ENCODE data around the gene H1-8. TPM values are rescaled to one million over a fixed set of nuclear protein-coding genes. Genes with fewer than 3 reads are reported as not detected.

Gene H1-8
- total RNA-seq (2021): not detected in 2 replicates
- long read RNA-seq: 0 reads

DNA sequence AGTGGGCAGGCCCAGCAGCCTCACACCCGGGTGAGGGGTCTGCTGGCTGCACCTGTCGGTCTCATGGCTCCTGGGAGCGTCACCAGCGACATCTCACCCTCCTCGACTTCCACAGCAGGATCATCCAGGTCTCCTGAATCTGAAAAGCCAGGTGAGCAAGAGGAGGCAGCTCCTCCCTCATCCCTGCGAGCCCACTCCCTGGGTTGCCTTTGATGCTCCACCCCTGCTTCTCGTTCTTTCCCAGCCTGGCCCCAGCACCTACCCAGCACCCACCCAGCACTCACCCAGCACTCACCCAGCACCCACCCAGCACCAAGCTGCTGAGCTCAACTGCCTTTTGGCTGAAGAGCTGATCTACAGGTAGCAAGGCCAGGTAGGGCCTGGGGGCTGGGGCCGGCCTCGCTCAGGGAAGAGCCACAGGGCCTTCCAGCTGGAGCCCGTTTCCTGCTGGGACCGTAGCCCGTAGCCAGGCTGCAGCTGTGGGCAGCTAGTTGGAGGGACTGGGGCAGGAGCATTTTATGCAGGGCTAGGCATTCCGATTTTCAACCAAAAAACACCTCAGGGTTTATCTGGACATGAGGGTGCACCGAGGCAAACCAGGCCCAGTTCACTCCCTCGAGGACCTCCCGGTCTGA is at the start of gene H1-8:
H1-8 (plus strand) TSS at position 20 of the 635 bp plus-strand sequence; CDS start at position 64, 44 bp downstream.
- no peak within 1 kb of the TSS for H2BK12ac ChIP-seq (ENCODE audit: insufficient read length, low read depth, low read length)
- no peaks in the 10 kb centered on the region for H3K79me1 ChIP-seq (ENCODE audit: insufficient read depth, low read depth, low read length, poor library complexity, severe bottlenecking)
- H3K27ac ChIP-seq (ENCODE audit: insufficient read length, low read depth, low read length): no peak within 1 kb of the TSS
- H3K23ac ChIP-seq (ENCODE audit: insufficient read length, low read depth, low read length): no peak within 1 kb of the TSS
- no peak within 1 kb of the TSS for H2BK15ac ChIP-seq (ENCODE audit: low read depth, low read length)
- no peaks in the 10 kb centered on the region for H4K20me1 ChIP-seq (ENCODE audit: control insufficient read depth, insufficient read depth, insufficient read length)
- Mint-ChIP-seq H3K4me1 (peaks cover 16 to 20% of the 10 kb centered on the region in 2 experiments), H3K27ac (peak within 1 kb of the TSS in 1 of 3 experiments; percentile 5; a peak in 4 of 7 replicates), H3K4me3 (no peak within 1 kb of the TSS), H3K27me3 (ENCODE audit: low read depth) (no peaks in the 10 kb centered on the region; the same call in 1 of the 2 replicates), H3K9me3 (0 out of 5 replicates have a peak, but pooled peaks cover 0 to 3% of the 10 kb centered on the region in 2 experiments), H3K36me3 (ENCODE audit: insufficient read depth in 1 of 3, low read depth in 3 of 3) (no peaks in the 10 kb centered on the region)
- no peak within 1 kb of the TSS for H2BK120ac ChIP-seq (ENCODE audit: low read depth, low read length, poor library complexity, severe bottlenecking)
- H4K91ac ChIP-seq (ENCODE audit: insufficient read length, low read depth, low read length): no peak within 1 kb of the TSS
- TF ChIP-seq, protein P1, sequence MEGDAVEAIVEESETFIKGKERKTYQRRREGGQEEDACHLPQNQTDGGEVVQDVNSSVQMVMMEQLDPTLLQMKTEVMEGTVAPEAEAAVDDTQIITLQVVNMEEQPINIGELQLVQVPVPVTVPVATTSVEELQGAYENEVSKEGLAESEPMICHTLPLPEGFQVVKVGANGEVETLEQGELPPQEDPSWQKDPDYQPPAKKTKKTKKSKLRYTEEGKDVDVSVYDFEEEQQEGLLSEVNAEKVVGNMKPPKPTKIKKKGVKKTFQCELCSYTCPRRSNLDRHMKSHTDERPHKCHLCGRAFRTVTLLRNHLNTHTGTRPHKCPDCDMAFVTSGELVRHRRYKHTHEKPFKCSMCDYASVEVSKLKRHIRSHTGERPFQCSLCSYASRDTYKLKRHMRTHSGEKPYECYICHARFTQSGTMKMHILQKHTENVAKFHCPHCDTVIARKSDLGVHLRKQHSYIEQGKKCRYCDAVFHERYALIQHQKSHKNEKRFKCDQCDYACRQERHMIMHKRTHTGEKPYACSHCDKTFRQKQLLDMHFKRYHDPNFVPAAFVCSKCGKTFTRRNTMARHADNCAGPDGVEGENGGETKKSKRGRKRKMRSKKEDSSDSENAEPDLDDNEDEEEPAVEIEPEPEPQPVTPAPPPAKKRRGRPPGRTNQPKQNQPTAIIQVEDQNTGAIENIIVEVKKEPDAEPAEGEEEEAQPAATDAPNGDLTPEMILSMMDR (conservative IDR thresholded peaks at IDR 0.05): no peak
- no peaks in the 10 kb centered on the region; the same call in 1 of the 2 replicates for H3K4me1 ChIP-seq (ENCODE audit: insufficient read depth, low read length)
- H3K18ac ChIP-seq (ENCODE audit: insufficient read length, low read depth, low read length): no peak within 1 kb of the TSS
- no peak within 1 kb of the TSS for H2BK5ac ChIP-seq (ENCODE audit: insufficient read length, low read length)
- H3K4me2 ChIP-seq (ENCODE audit: insufficient read depth, insufficient read length, low read length): no peak within 1 kb of the TSS
- WGBS (ENCODE audit: extremely low coverage, insufficient read length, low lambda C conversion rate): no CpG with 5 or more reads among the region's 16 CpGs
- H4K8ac ChIP-seq (replicated peaks; ENCODE audit: insufficient read length, low read depth, low read length): no peak within 1 kb of the TSS
- DNase-seq: no peak
- H3K23me2 ChIP-seq (ENCODE audit: insufficient read length, low read depth, low read length, poor library complexity, severe bottlenecking): no peaks in the 10 kb centered on the region
- no peak within 1 kb of the TSS for H3K56ac ChIP-seq (ENCODE audit: insufficient read length, low read depth, low read length)
- H3K9me3 ChIP-seq (ENCODE audit: control insufficient read depth, low read depth, low read length): no peaks in the 10 kb centered on the region
- no peaks in the 10 kb centered on the region for H3K79me2 ChIP-seq (ENCODE audit: insufficient read depth, low read length)
- H2AK5ac ChIP-seq (ENCODE audit: insufficient read length, low read length): no peak within 1 kb of the TSS
- H4K5ac ChIP-seq (ENCODE audit: insufficient read length, low read depth, low read length): no peak within 1 kb of the TSS
- H2AFZ ChIP-seq (ENCODE audit: low read length): no peak within 1 kb of the TSS
- no peak within 1 kb of the TSS for H3T11ph ChIP-seq (ENCODE audit: low read length)
- H2BK20ac ChIP-seq (ENCODE audit: low read depth, low read length, poor library complexity, severe bottlenecking): no peak within 1 kb of the TSS
- no peaks in the 10 kb centered on the region; the same call in 1 of the 2 replicates for H3K27me3 ChIP-seq (ENCODE audit: insufficient read depth, low read length)
- H3K14ac ChIP-seq (ENCODE audit: insufficient read depth, low read length): peak within 1 kb of the TSS; percentile 41; the same call in 1 of the 2 replicates
- no peak within 1 kb of the TSS for H3K4ac ChIP-seq (ENCODE audit: low read depth, low read length)
- H3K9ac ChIP-seq (ENCODE audit: extremely low read depth, insufficient read length, low read length): no peak within 1 kb of the TSS

All from H9 (cell line).